Measurements from ENCODE around the gene RAP1GAP.

The RAP1GAP gene

GRCh38 chr1:21569820-21570527, 99.2 kb downstream of the RAP1GAP start:
- Histone ChIP-seq H3K4me1 (ENCODE audit: insufficient read depth, low read length) (no peaks in the 10 kb centered on the region), H2AFZ (ENCODE audit: low read depth, low read length) (no peak overlapping the region), H4K20me1 (ENCODE audit: insufficient read depth, low read length) (peaks cover 11% of the 10 kb centered on the region; the same call in 1 of the 2 replicates), H3K27me3 (ENCODE audit: insufficient read depth, low read length, poor library complexity) (no peaks in the 10 kb centered on the region), H3K79me2 (ENCODE audit: insufficient read depth, low read length) (no peaks in the 10 kb centered on the region), H3K4me3 (ENCODE audit: low read depth in 1 of 2, low read length in 2 of 2) (no peak overlapping the region), H3K9ac (ENCODE audit: low read depth, low read length) (no peak overlapping the region), H3K27ac (ENCODE audit: low read length) (no peak overlapping the region), H3K9me3 (ENCODE audit: insufficient read depth, low read length, severe bottlenecking) (no peaks in the 10 kb centered on the region), H3K4me2 (ENCODE audit: insufficient read depth, low read length) (no peak overlapping the region), H3K36me3 (ENCODE audit: insufficient read depth, low read length) (no peaks in the 10 kb centered on the region)
- no peak for ATAC-seq (ENCODE audit: insufficient read depth, low read depth)
- no peak for DNase-seq
- TF ChIP-seq EZH2 (IDR thresholded peaks at IDR 0.05; ENCODE audit: borderline replicate concordance, low read depth, low read length, severe bottlenecking) (no peak), CTCF (IDR thresholded peaks at IDR 0.05; ENCODE audit: borderline replicate concordance, extremely low read depth, low read length, poor library complexity, severe bottlenecking) (no peak)

GRCh38 chr1:21568809-21569385, 100.3 kb downstream of the RAP1GAP start:
- H3K4me2 ChIP-seq (ENCODE audit: insufficient read depth, low read length), result no peak overlapping the region
- H3K4me1 ChIP-seq (ENCODE audit: insufficient read depth, low read length), result no peaks in the 10 kb centered on the region
- no peaks in the 10 kb centered on the region for H3K27me3 ChIP-seq (ENCODE audit: insufficient read depth, low read length, poor library complexity)
- H3K36me3 ChIP-seq (ENCODE audit: insufficient read depth, low read length), result no peaks in the 10 kb centered on the region
- no peak overlapping the region for H3K9ac ChIP-seq (ENCODE audit: low read depth, low read length)
- H3K79me2 ChIP-seq (ENCODE audit: insufficient read depth, low read length), result no peaks in the 10 kb centered on the region
- no peak for TF ChIP-seq EZH2 (IDR thresholded peaks at IDR 0.05; ENCODE audit: borderline replicate concordance, low read depth, low read length, severe bottlenecking)
- no peak for TF ChIP-seq CTCF (IDR thresholded peaks at IDR 0.05; ENCODE audit: borderline replicate concordance, extremely low read depth, low read length, poor library complexity, severe bottlenecking)
- DNase-seq, result no peak
- no peak for ATAC-seq (ENCODE audit: insufficient read depth, low read depth)
- H2AFZ ChIP-seq (ENCODE audit: low read depth, low read length), result no peak overlapping the region
- H3K9me3 ChIP-seq (ENCODE audit: insufficient read depth, low read length, severe bottlenecking), result no peaks in the 10 kb centered on the region
- H3K4me3 ChIP-seq (ENCODE audit: low read depth in 1 of 2, low read length in 2 of 2), result no peak overlapping the region
- H3K27ac ChIP-seq (ENCODE audit: low read length), result no peak overlapping the region
- H4K20me1 ChIP-seq (ENCODE audit: insufficient read depth, low read length), result peaks cover 11% of the 10 kb centered on the region; the same call in 1 of the 2 replicates

GRCh38 chr1:21568006-21568746, 101.0 kb downstream of the RAP1GAP start:
- H4K20me1 ChIP-seq (ENCODE audit: insufficient read depth, low read length), result peaks cover 11% of the 10 kb centered on the region; the same call in 1 of the 2 replicates
- no peak overlapping the region for H3K4me2 ChIP-seq (ENCODE audit: insufficient read depth, low read length)
- no peaks in the 10 kb centered on the region for H3K36me3 ChIP-seq (ENCODE audit: insufficient read depth, low read length)
- H3K9me3 ChIP-seq (ENCODE audit: insufficient read depth, low read length, severe bottlenecking), result no peaks in the 10 kb centered on the region
- ATAC-seq (ENCODE audit: insufficient read depth, low read depth) (no peak), DNase-seq (no peak)
- H2AFZ ChIP-seq (ENCODE audit: low read depth, low read length), result no peak overlapping the region
- TF ChIP-seq EZH2 (IDR thresholded peaks at IDR 0.05; ENCODE audit: borderline replicate concordance, low read depth, low read length, severe bottlenecking), result no peak
- no peak for TF ChIP-seq CTCF (IDR thresholded peaks at IDR 0.05; ENCODE audit: borderline replicate concordance, extremely low read depth, low read length, poor library complexity, severe bottlenecking)
- H3K27me3 ChIP-seq (ENCODE audit: insufficient read depth, low read length, poor library complexity), result no peaks in the 10 kb centered on the region
- no peaks in the 10 kb centered on the region for H3K4me1 ChIP-seq (ENCODE audit: insufficient read depth, low read length)
- no peak overlapping the region for H3K4me3 ChIP-seq (ENCODE audit: low read depth in 1 of 2, low read length in 2 of 2)
- H3K79me2 ChIP-seq (ENCODE audit: insufficient read depth, low read length), result no peaks in the 10 kb centered on the region
- H3K9ac ChIP-seq (ENCODE audit: low read depth, low read length), result no peak overlapping the region
- H3K27ac ChIP-seq (ENCODE audit: low read length), result no peak overlapping the region
